A549 (cell line): ENCODE results near the gene ERCC8. TPM values are rescaled to one million over a fixed set of nuclear protein-coding genes. Genes with fewer than 3 reads are reported as not detected.

Source experiments
- ATAC-seq, 2 experiments: fragments of 200-7000 bp in 1 of 2; fragments of >200 bp in 1 of 2; cut with Nextera tagmentation in 1 of 2; cut with Tn5 transposase in 1 of 2; 3 replicates each; pipeline versions ENCODE4 v1.8.0 to v1.9.1; 2018 to 2020; ENCODE audit warnings: mild to moderate bottlenecking in 1 of 2, moderate library complexity in 1 of 2
- CTCF ChIA-PET: fragments of 300-600 bp; sonication (Branson Sonifier 250); formaldehyde crosslinking; extraction: SDS; loops from one replicate; lab custom pipeline; 2021; ENCODE audit warnings: antibody characterized with exemption, inconsistent platforms; lab: Yijun Ruan, JAX
- POLR2A ChIA-PET: fragments of 350-600 bp; formaldehyde crosslinking; extraction: SDS; loops from one replicate; lab custom pipeline; 2021; ENCODE audit warnings: antibody characterized with exemption, inconsistent platforms; lab: Yijun Ruan, JAX
- DNase-seq, 2 experiments: peaks; one replicate each; pipeline versions ENCODE4 v3.0.0 to v3.0.0-alpha.2; 2011 to 2016; ENCODE audit warnings: low read depth in 1 of 2, low spot score in 1 of 2
- FAIRE-seq: peaks from 2 replicates; lab custom pipeline; 2011; peaks lifted over from hg19 to GRCh38; lab: Jason Lieb, UNC
- H3K27ac ChIP-seq, 2 experiments: fragments of >200 bp; sonication (Bioruptor Twin); formaldehyde crosslinking; 3 replicates each; pipeline ENCODE4 v1.5.1; 2016 to 2017
- H3K4me1 ChIP-seq: fragments of >200 bp; sonication (Bioruptor Twin); formaldehyde crosslinking; 3 replicates; pipeline ENCODE4 v1.6.1; 2016
- H3K4me2 ChIP-seq: fragments of >200 bp; sonication (Bioruptor Twin); formaldehyde crosslinking; 3 replicates; pipeline ENCODE4 v1.6.1; 2016
- H3K4me3 ChIP-seq: fragments of >200 bp; sonication (Bioruptor Twin); formaldehyde crosslinking; 3 replicates; pipeline ENCODE4 v1.5.1; 2016
- H3K9me3 ChIP-seq: fragments of >200 bp; sonication (Bioruptor Twin); formaldehyde crosslinking; 3 replicates; pipeline ENCODE4 v1.6.1; 2016
- BCL3 ChIP-seq: fragments of >200 bp; sonication (Bioruptor Twin); formaldehyde crosslinking; IDR thresholded peaks from 3 replicates; pipeline ENCODE4 v1.6.1; 2016
- CBX8 ChIP-seq: fragments of 200-600 bp; sonication (generic); IDR thresholded peaks from 2 replicates; pipeline ENCODE4 v1.6.1; 2016
- HOXA7 ChIP-seq: fragments of 250-450 bp; sonication (Bioruptor Pico); IDR thresholded peaks from 2 replicates; pipeline ENCODE4 v1.5.0; 2020; ENCODE audit warnings: mild to moderate bottlenecking, moderate library complexity
- KDM5A ChIP-seq: fragments of 200-600 bp; sonication (generic); IDR thresholded peaks from 2 replicates; pipeline ENCODE4 v1.6.1; 2016; ENCODE audit warnings: antibody characterized with exemption, mild to moderate bottlenecking
- MAFK ChIP-seq: fragments of 450-650 bp; IDR thresholded peaks from 2 replicates; pipeline ENCODE4 v1.6.1; 2014; ENCODE audit not compliant: partially characterized antibody
- NPAS2 ChIP-seq: fragments of 250-450 bp; sonication (Bioruptor Pico); IDR thresholded peaks from 2 replicates; pipeline ENCODE4 v1.8.0; 2022; ENCODE audit warnings: mild to moderate bottlenecking, moderate library complexity, borderline replicate concordance
- PHF8 ChIP-seq: fragments of 200-600 bp; sonication (generic); IDR thresholded peaks from 2 replicates; pipeline ENCODE4 v1.6.1; 2016; ENCODE audit warnings: low read depth, mild to moderate bottlenecking, antibody characterized with exemption, moderate library complexity, borderline replicate concordance
- POLR2A ChIP-seq: IDR thresholded peaks from 2 replicates; pipeline ENCODE4 v1.6.1; 2012; ENCODE audit warnings: mild to moderate bottlenecking, low read length
- RAD21 ChIP-seq, 2 experiments: fragments of >200 bp in 1 of 2; sonication (Bioruptor Twin) in 1 of 2; formaldehyde crosslinking in 1 of 2; IDR thresholded peaks in 1 of 2; conservative IDR thresholded peaks in 1 of 2; 2 replicates in 1 of 2; 3 replicates in 1 of 2; pipeline ENCODE4 v1.6.1; 2012 to 2018; ENCODE audit warnings: inconsistent platforms in 1 of 2
- RNF2 ChIP-seq: fragments of 200-600 bp; sonication (generic); IDR thresholded peaks from 2 replicates; pipeline ENCODE4 v1.6.1; 2016; ENCODE audit warnings: low read depth, mild to moderate bottlenecking, antibody characterized with exemption, moderate library complexity, borderline replicate concordance
- SMC3 ChIP-seq: fragments of >200 bp; sonication (Bioruptor Twin); formaldehyde crosslinking; IDR thresholded peaks from 3 replicates; pipeline ENCODE4 v1.6.1; 2018; ENCODE audit warnings: inconsistent platforms
- USF2 ChIP-seq: fragments of 450-650 bp; IDR thresholded peaks from 2 replicates; pipeline ENCODE4 v1.6.1; 2014; ENCODE audit warnings: antibody characterized with exemption
- WGBS: methylation state at CpG from one replicate; pipeline ENCODE4 v1.1.6; 2017; ENCODE audit errors: missing lambda C conversion rate; 5-methylcytosine and 5-hydroxymethylcytosine counted together
- polyA plus RNA-seq, 4 experiments: library from polyadenylated mRNA; depleted of rRNA in 3 of 4; stranded (reverse); fragments of >200 nt; fragmentation: RNase III in 1 of 4; extraction: RNeasy Plus Mini Kit Qiagen cat#74134 plus additional on column Dnase treatment in 1 of 4; gene quantifications; 2 replicates in 3 of 4; 3 replicates in 1 of 4; pipeline ENCODE4 v1.2.3, GENCODE V29; 2011 to 2017
- TF ChIP-seq, protein P1 (sequence below): IDR thresholded peaks from 2 replicates; pipeline ENCODE4 v1.6.1; 2012; ENCODE audit warnings: low read depth, borderline replicate concordance
- TF ChIP-seq, protein P2 (sequence below): fragments of >200 bp; sonication (Bioruptor Twin); formaldehyde crosslinking; IDR thresholded peaks from 3 replicates; pipeline ENCODE4 v1.5.1; 2016
- TF ChIP-seq, protein P3 (sequence below): fragments of 250-450 bp; sonication (Bioruptor Pico); IDR thresholded peaks from 2 replicates; pipeline ENCODE4 v1.5.0; 2021; ENCODE audit warnings: mild to moderate bottlenecking, moderate library complexity, borderline replicate concordance

ERCC8 gene
- polyA plus RNA-seq, 2 of the 4 experiments (the other 2 are of a cell fraction), result 22.9 to 31.5 TPM

DNA sequence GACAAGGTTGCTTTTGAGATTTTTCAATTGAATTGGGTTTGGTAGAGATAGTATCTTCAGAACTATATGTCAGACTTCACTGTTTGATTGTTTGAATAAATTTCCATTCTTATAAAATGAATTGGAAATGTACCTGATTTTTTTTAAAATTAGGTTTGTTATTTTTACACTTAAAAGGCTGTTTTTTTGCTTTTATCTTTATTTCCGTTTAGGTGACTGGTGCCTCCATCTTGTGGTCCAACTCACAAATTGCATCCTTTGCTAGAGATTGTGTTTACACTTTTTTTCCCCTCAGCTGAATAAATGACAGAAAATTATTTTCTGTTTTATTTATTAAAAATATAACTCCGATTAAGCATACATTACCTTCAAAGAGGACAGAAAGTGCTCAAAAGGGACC, 15.7 kb upstream of the ERCC8 start (continued):
- TF ChIP-seq BCL3, result no peak
- TF ChIP-seq RNF2, result no peak
- TF ChIP-seq, protein P1, sequence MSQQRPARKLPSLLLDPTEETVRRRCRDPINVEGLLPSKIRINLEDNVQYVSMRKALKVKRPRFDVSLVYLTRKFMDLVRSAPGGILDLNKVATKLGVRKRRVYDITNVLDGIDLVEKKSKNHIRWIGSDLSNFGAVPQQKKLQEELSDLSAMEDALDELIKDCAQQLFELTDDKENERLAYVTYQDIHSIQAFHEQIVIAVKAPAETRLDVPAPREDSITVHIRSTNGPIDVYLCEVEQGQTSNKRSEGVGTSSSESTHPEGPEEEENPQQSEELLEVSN, result no peak
- TF ChIP-seq NPAS2 (CRISPR knock-in tag), result no peak
- no peak for TF ChIP-seq CBX8
- no peak for TF ChIP-seq MAFK

DNA sequence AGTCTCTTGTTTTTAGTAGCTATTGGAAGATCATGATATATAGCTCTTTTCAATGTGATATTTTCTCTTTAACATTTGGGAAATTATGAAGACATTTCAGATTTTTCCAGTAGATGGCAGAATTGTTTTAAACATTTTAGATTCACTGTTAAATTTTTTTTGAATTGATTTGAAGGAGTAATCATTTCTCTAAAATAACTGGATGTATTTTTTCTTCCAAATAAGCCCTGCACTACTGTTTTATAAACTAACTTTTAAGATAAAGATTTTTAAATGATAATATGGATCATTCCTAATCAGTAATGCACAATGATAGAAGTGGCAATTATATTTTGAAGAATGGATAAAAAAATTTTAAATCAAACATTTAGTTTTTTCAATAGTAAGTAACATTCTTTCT, 14.3 kb upstream of the ERCC8 start:
- peak; percentile 36 for FAIRE-seq
- peaks cover 10% of the 10 kb centered on the region; the same call in 2 of the 3 replicates for H3K9me3 ChIP-seq

DNA sequence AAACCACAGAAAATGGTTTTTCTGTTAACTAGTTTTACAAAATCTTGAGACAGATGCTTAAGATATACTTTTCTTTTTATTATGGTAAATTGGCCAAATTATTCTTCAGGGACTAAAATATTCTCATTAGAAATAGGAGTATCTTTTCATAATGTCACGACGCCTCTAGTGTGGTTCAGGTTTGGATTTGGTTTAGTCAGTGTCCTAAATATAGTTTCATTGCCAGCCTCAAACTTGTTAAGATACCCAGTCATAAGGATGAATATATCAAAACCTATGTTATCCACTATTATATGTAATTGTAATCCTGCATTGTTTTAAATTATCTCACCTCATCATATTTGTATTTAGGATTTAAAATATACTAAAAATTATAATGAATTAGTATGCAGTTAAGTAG, 13.8 kb upstream of the ERCC8 start:
- H3K9me3 ChIP-seq, result peaks cover 10% of the 10 kb centered on the region; the same call in 2 of the 3 replicates
- ChIA-PET POLR2A (interaction anchor here (0.7 to 1.1 kb wide), 2 partner anchors 13 to 373 kb away, joined by 4 to 5 read pairs; partner anchors contain the start of genes ERCC8, NDUFAF2 and ZSWIM6), CTCF (interaction anchor here (0.6 to 2.3 kb wide), 15 partner anchors 8 to 993 kb away, joined by 3 to 9 read pairs (median 4); no protein-coding TSS in a partner anchor)
- no peak for FAIRE-seq
- H3K27ac ChIP-seq, result no peak overlapping the region
- no peak overlapping the region for H3K4me3 ChIP-seq
- no peak for TF ChIP-seq PHF8
- no peak for TF ChIP-seq USF2
- WGBS, result 92% methylated on average over 2 of the region's 2 CpGs
- no peak overlapping the region for H3K4me2 ChIP-seq
- ATAC-seq, result no peak
- peaks cover 4% of the 10 kb centered on the region; the same call in 2 of the 3 replicates for H3K4me1 ChIP-seq
- DNase-seq, result no peak

More for the DNA sequence above, 14.3 kb upstream of the ERCC8 start:
- DNase-seq (peak in 1 of 2 experiments; percentile 21), ATAC-seq (no peak)
- H3K27ac ChIP-seq, result no peak overlapping the region
- no peak overlapping the region for H3K4me3 ChIP-seq
- H3K4me2 ChIP-seq, result no peak overlapping the region
- CTCF ChIA-PET, result interaction anchor here (0.6 to 2.3 kb wide), 17 partner anchors 9 to 992 kb away, joined by 3 to 9 read pairs (median 4); no protein-coding TSS in a partner anchor
- TF ChIP-seq SMC3 (peak; percentile 40; the same call in 2 of the 3 replicates), RAD21 (conservative IDR thresholded peaks at IDR 0.05 in 1 of 2, IDR thresholded peaks at IDR 0.05 in 1 of 2) (peak; percentile 54 to 67), PHF8 (no peak)
- TF ChIP-seq, protein P2, sequence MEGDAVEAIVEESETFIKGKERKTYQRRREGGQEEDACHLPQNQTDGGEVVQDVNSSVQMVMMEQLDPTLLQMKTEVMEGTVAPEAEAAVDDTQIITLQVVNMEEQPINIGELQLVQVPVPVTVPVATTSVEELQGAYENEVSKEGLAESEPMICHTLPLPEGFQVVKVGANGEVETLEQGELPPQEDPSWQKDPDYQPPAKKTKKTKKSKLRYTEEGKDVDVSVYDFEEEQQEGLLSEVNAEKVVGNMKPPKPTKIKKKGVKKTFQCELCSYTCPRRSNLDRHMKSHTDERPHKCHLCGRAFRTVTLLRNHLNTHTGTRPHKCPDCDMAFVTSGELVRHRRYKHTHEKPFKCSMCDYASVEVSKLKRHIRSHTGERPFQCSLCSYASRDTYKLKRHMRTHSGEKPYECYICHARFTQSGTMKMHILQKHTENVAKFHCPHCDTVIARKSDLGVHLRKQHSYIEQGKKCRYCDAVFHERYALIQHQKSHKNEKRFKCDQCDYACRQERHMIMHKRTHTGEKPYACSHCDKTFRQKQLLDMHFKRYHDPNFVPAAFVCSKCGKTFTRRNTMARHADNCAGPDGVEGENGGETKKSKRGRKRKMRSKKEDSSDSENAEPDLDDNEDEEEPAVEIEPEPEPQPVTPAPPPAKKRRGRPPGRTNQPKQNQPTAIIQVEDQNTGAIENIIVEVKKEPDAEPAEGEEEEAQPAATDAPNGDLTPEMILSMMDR, result peak; percentile 41; the same call in 2 of the 3 replicates
- TF ChIP-seq, all 56 proteins: peak for 3
- peaks cover 4% of the 10 kb centered on the region; the same call in 2 of the 3 replicates for H3K4me1 ChIP-seq
- POLR2A ChIA-PET, result interaction anchor here (0.7 to 1.1 kb wide), 2 partner anchors 14 to 373 kb away, joined by 4 to 5 read pairs; partner anchors contain the start of genes ERCC8, NDUFAF2 and ZSWIM6

GRCh38 chr5:60958088-60958487, 13.2 kb upstream of the ERCC8 start:
- peaks cover 4% of the 10 kb centered on the region; the same call in 2 of the 3 replicates for H3K4me1 ChIP-seq
- peaks cover 10% of the 10 kb centered on the region; the same call in 2 of the 3 replicates for H3K9me3 ChIP-seq
- CTCF ChIA-PET, result interaction anchor here (1.2 to 2.0 kb wide), 5 partner anchors 12 to 860 kb away, joined by 3 to 9 read pairs (median 4); no protein-coding TSS in a partner anchor
- POLR2A ChIA-PET, result no interaction called here
- H3K27ac ChIP-seq, result no peak overlapping the region
- ATAC-seq, result no peak
- TF ChIP-seq KDM5A (no peak), POLR2A (no peak), HOXA7 (CRISPR knock-in tag) (no peak), RAD21 (conservative IDR thresholded peaks at IDR 0.05 in 1 of 2, IDR thresholded peaks at IDR 0.05 in 1 of 2) (no peak)
- TF ChIP-seq, protein P3, sequence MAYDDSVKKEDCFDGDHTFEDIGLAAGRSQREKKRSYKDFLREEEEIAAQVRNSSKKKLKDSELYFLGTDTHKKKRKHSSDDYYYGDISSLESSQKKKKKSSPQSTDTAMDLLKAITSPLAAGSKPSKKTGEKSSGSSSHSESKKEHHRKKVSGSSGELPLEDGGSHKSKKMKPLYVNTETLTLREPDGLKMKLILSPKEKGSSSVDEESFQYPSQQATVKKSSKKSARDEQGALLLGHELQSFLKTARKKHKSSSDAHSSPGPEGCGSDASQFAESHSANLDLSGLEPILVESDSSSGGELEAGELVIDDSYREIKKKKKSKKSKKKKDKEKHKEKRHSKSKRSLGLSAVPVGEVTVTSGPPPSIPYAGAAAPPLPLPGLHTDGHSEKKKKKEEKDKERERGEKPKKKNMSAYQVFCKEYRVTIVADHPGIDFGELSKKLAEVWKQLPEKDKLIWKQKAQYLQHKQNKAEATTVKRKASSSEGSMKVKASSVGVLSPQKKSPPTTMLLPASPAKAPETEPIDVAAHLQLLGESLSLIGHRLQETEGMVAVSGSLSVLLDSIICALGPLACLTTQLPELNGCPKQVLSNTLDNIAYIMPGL (CRISPR knock-in tag), result no peak
- DNase-seq, result no peak
- FAIRE-seq, result no peak
- no peak overlapping the region for H3K4me3 ChIP-seq
- no peak overlapping the region for H3K4me2 ChIP-seq
